ENCODE data around the gene RAD51B.
"Not testable (repeated sequence)": the region's sequence is repeated elsewhere in the genome, so short reads cannot be mapped to it uniquely, and the experiment has no call there.

Gene RAD51B

GRCh38 chr14:68695856-68696255 lies 876.3 kb downstream of the RAD51B start:
- no peak for DNase-seq (ENCODE audit: low read depth, low spot score)

DNA sequence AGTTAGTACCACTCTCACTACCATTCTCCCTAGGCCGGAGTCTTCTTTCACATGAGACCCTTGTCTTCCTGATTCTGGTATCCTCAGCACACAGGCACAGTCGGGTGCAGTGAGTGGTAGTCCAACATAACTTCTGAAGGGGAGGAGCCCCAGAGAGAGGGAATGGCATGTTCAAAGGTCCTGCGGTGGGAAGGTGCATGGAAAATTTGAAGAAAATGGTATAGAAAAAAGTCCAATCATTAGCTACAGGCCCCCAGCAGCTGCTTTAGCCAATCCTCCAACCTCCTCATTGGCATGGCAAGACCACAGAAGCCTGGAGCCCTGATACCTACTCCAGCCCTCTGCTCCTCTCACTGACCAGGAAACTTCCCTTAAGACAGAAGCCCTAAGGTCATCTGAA lies 876.7 kb downstream of the RAD51B start:
- DNase-seq (ENCODE audit: low read depth, low spot score): no peak

DNA sequence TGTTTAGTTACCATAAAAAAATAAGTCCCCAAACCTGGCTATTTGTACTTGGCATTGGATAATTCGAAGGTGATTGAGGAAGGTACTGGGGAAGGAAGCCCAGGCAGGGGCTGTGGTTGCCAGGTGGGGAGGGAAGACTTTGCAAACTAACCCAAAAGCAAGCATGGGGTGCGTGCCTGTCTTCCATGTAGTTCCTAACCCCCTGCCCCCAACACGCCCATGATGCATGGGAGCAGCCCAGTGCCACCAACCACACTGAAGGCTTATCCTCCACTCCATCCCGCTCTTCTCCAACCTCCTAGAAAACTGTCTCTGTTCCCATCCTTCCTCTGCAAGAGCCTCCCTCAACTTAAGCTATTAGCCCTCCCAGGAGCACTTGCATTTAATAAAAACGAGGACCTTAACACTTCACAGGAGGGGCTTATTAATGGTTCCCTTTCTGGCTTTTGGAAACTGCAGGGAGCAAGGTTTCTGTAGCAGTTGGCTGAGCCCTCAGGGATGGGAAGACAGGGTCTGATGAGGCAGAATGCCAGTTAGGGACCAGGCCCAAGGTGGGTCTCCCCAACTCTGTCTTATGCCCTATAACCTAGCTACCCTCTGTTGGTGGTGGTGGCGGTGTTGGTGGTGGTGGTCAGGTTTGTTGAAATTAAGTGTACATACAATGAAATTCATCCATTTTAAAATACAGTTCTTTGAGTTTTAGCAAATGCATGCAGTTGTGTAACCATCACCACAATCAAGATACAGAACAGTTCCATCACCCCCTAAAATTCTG lies 877.3 kb downstream of the RAD51B start:
- DNase-seq (ENCODE audit: low read depth, low spot score): no peak

- DNase-seq (ENCODE audit: low read depth, low spot score): not testable (repeated sequence)
Observed at GRCh38 chr14:68698773-68699172, 879.2 kb downstream of the RAD51B start.

DNA sequence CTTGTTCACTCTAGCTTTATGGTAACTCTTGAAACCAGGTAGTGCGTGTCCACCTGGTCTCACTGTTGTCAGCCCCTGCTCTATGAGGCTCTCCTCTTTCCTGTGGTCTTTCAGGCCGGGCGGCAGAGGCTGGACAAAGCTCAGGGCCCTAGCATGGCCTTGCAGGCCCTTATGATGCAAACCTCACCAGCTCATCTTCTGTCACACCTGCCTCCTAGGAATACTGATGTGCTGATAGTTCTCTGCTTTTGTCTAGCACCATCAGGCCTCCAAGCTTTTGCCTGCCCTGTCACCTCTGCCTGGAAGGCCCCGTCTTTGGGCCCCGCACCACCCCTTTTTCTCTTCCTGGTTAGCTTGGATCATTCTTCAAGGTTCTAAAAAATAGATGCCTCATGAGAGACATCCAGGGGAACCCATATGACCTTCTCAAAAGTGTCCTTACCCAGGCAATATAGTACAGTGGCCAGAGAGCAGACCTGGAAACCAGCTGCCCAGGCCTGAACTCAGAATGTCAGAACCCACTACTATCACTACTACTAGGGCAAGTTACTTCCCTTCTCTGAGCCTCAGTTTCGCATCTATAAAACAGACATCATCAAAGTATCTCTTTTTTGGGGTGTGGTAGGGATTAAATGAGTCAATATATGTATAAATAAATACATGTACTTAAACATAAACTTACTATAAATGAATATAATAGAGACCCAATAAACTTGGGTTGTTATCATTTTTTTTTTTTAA lies 881.6 kb downstream of the RAD51B start:
- no peak for DNase-seq (ENCODE audit: low read depth, low spot score)

GRCh38 chr14:68702135-68702534 lies 882.6 kb downstream of the RAD51B start:
- DNase-seq (ENCODE audit: low read depth, low spot score): no peak

GRCh38 chr14:68702578-68702977 lies 883.0 kb downstream of the RAD51B start:
- no peak for DNase-seq (ENCODE audit: low read depth, low spot score)

DNA sequence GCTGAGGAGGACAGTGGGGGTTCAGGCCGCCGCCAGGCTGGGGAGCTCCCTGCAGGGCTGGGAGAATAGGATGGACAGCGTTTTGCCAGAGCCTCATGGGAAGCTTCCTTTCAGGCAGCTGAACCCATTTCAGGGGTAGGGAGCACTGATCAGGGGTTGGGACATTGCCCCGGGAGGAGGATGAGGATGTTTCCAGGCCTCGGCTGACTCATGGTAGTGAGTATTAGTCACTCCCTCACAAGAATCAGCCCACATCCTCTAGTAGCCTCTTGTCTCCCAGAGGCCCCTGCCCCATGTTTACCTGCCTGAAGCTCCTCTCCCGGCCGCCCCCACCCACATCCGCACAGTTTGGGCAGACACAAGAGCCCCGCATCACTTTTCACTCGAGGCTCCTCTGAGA lies 883.5 kb downstream of the RAD51B start:
- DNase-seq (ENCODE audit: low read depth, low spot score): no peak

DNA sequence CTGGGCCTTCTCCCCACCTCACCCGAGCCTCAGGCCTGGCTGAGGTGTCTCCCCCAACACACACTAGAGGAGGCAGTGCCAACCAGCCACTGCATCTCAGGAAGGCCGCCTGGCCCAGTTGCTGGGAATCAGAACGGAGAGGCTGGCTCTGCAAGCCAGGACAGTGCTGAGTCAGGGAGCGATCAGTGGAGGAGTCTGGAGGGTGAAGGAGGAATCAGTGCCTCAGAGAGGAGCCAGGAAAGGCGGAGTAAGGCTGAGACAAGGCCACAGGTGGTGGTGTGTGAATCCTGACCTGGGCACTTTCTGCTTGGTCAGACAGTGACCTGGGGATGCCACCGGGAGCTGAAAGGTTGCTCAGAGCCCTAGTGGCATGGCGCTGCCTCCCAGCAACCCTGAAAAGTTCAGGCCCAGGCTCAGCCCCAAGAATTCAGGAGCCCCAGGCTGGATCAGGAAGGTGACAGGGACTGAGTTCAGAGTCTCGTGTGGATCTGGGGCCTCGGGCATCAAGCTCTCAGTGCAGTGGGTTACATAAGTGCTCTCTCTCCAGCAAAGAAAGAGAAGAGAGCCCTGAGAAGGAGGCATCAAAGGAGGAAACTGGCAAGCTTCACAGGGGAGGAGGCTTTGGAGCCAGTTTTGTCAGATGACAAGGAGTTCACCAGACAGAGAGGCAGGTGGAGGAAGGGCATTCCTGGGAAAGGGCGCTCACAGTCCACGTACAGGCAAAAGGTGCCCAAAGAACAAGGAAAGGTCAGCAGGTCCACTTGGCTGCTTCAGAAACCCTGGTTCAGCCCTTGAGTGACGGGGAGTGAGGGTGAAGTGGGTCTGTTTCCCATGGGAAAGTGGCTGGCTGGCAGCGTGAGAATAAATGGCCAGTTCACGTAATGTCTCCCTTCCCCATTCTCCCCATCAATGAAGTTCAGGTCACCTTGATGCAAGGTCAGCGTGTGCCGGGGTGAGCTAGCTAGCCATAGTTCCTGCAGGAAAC lies 885.4 kb downstream of the RAD51B start:
- no peak for DNase-seq (ENCODE audit: low read depth, low spot score)

DNA sequence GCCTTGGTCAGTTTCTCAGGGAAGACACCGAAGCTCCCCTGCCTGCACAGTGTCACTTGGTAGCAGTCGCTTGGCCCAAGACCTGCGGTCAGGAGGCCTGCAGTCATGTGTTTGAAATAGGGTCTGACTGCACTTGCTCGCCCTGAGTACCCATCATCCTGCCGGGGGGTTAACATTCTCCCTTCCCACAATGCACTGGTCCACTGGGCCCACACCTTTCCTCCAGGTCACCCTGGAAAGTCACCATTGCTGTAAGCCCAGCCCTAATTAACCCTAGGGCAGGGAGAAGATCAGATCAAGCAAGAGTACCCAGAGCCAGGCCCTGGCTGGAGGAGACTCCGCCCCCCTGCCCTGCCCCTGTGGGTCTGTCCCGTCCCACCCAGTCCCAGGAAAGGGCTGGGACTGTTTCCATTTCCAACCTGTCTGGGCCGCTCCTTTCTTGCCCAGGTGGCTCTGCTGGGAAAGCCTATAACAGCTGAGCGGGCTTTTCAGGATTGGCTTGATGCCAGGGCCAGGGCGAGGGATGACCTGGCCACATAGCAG lies 886.2 kb downstream of the RAD51B start:
- no peak for DNase-seq (ENCODE audit: low read depth, low spot score)

GRCh38 chr14:68707482-68707881 lies 887.9 kb downstream of the RAD51B start:
- DNase-seq (ENCODE audit: low read depth, low spot score): no peak

DNA sequence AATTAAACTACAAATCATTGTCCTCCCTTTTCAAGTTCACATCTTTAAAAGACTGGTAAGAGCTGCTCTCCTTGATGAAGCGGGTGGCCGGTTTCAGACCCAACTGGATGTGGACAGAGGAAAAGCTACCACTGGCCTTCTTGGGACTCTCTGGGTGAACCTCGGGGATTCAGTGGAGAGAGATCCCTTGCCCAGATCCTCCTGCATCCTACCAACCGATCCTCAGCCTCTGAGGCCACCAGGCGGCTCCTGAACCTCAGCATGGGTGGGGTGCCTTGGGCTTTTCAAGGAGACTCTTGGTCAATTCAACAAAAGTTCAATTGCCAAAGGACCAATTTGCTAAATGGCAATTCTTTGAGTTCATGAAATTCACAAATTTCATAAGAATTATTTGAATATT lies 888.8 kb downstream of the RAD51B start:
- no peak for DNase-seq (ENCODE audit: low read depth, low spot score)

- DNase-seq (ENCODE audit: low read depth, low spot score): no peak
Observed at GRCh38 chr14:68709007-68709406, 889.4 kb downstream of the RAD51B start.

- no peak for DNase-seq (ENCODE audit: low read depth, low spot score)
Observed at GRCh38 chr14:68710776-68711175, 891.2 kb downstream of the RAD51B start.

GRCh38 chr14:68711561-68712309 lies 892.2 kb downstream of the RAD51B start:
- no peak for DNase-seq (ENCODE audit: low read depth, low spot score)

- DNase-seq (ENCODE audit: low read depth, low spot score): no peak
Observed at GRCh38 chr14:68712703-68713370, 893.3 kb downstream of the RAD51B start.

- DNase-seq (ENCODE audit: low read depth, low spot score): no peak
Observed at GRCh38 chr14:68713782-68714181, 894.2 kb downstream of the RAD51B start.

GRCh38 chr14:68714991-68715924 lies 895.7 kb downstream of the RAD51B start:
- no peak for DNase-seq (ENCODE audit: low read depth, low spot score)

DNA sequence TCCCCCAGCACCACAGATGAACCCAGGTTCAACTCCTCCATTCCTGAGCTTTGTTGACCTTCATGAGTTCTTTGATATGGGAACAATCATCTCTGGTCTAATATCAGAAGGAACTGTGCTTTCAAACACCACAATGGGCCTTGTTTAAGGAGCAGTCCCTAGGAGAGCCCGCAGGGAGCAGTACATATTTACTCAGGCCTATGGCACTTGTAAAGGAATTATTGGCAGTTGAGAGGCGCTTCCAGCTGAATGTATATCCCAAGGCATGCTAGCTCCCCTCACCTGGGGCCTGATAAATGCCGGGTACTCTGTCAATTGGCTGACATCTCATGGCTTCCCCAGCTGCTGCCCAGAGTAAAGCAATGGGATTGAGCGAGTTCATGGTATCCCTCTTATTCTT lies 897.1 kb downstream of the RAD51B start:
- no peak for DNase-seq (ENCODE audit: low read depth, low spot score)

Data from iPS DF 19.7 (cell line).